GM12878 (cell line): ENCODE measurements around the gene OGFOD2. TPM values are rescaled to one million over a fixed set of nuclear protein-coding genes. Genes with fewer than 3 reads are reported as not detected.

Experiments used
- ATAC-seq: fragments of 200-7000 bp; cut with Tn5 transposase; 3 replicates; pipeline ENCODE4 v1.9.1; 2020; ENCODE audit warnings: mild to moderate bottlenecking, moderate library complexity
- BruUV-seq: library from RNA; stranded (reverse); fragments of 400-500 nt; replicated peaks from 2 replicates; lab custom pipeline; 2021; lab: Mats Ljungman, UMichigan
- CTCF ChIA-PET: fragments of 300-600 bp; sonication (Branson Sonifier 250); formaldehyde crosslinking; extraction: SDS; loops from one replicate; lab custom pipeline; 2021; ENCODE audit warnings: inconsistent platforms; lab: Yijun Ruan, JAX
- POLR2A ChIA-PET: fragments of 350-600 bp; formaldehyde crosslinking; extraction: SDS; loops from one replicate; lab custom pipeline; 2021; ENCODE audit warnings: inconsistent platforms; lab: Charles Lee
- RAD21 ChIA-PET: fragments of 300-600 bp; sonication (Branson Sonifier 250); formaldehyde crosslinking; loops from one replicate; lab custom pipeline; 2023; ENCODE audit warnings: antibody characterized with exemption; ENCODE audit not compliant: unreplicated experiment; lab: Charles Lee
- SMC1A ChIA-PET: fragments of 300-600 bp; sonication (Branson Sonifier 250); formaldehyde crosslinking; loops from one replicate; lab custom pipeline; 2023; ENCODE audit not compliant: unreplicated experiment, uncharacterized antibody; lab: Charles Lee
- DNase-seq: peaks from one replicate; pipeline ENCODE4 v3.0.0-alpha.2; 2011; ENCODE audit warnings: low read depth, low spot score
- FAIRE-seq: peaks from 3 replicates; lab custom pipeline; 2011; peaks lifted over from hg19 to GRCh38; lab: Jason Lieb, UNC
- H2AFZ ChIP-seq: 2 replicates; pipeline ENCODE4 v1.6.0; 2011; ENCODE audit warnings: low read depth, low read length, control low read depth; ENCODE audit not compliant: control insufficient read depth
- H3K27ac ChIP-seq: 2 replicates; pipeline ENCODE4 v1.5.1; 2011; ENCODE audit warnings: control low read depth; ENCODE audit not compliant: control insufficient read depth, insufficient read depth
- H3K27me3 ChIP-seq, 2 experiments: replicated peaks in 1 of 2; 2 replicates each; pipeline versions ENCODE4 v1.6.0 to v1.6.1; 2011; ENCODE audit warnings: low read length in 1 of 2; ENCODE audit not compliant: control insufficient read depth in 2 of 2, insufficient read depth in 2 of 2
- H3K36me3 ChIP-seq, 2 experiments: 2 replicates each; pipeline ENCODE4 v1.5.1; 2011; ENCODE audit warnings: low read length in 1 of 2; ENCODE audit not compliant: control insufficient read depth in 2 of 2, insufficient read depth in 2 of 2
- H3K4me1 ChIP-seq: 2 replicates; pipeline ENCODE4 v1.6.1; 2011; ENCODE audit warnings: mild to moderate bottlenecking, low read length, moderate library complexity, mixed read lengths; ENCODE audit not compliant: control insufficient read depth, insufficient read depth
- H3K4me2 ChIP-seq: 2 replicates; pipeline ENCODE4 v1.6.0; 2011; ENCODE audit warnings: control low read depth; ENCODE audit not compliant: control insufficient read depth, insufficient read depth
- H3K4me3 ChIP-seq: fragments of 200-600 bp; sonication (generic); 2 replicates; pipeline ENCODE4 v1.5.1; 2016
- H3K79me2 ChIP-seq: 2 replicates; pipeline ENCODE4 v1.6.0; 2011; ENCODE audit warnings: low read length; ENCODE audit not compliant: control insufficient read depth, insufficient read depth
- H3K9ac ChIP-seq: 2 replicates; pipeline ENCODE4 v1.8.0; 2011; ENCODE audit warnings: low read length, control low read depth, mixed read lengths; ENCODE audit not compliant: control insufficient read depth, insufficient read depth
- H3K9me3 ChIP-seq: replicated peaks from 3 replicates; pipeline ENCODE4 v1.5.1; 2011; ENCODE audit warnings: mild to moderate bottlenecking, low read length; ENCODE audit not compliant: control insufficient read depth, insufficient read depth
- H4K20me1 ChIP-seq: 2 replicates; pipeline ENCODE4 v1.6.0; 2011; ENCODE audit not compliant: control insufficient read depth, insufficient read depth
- KDM1A ChIP-seq: fragments of 200-600 bp; sonication (generic); IDR thresholded peaks from 2 replicates; pipeline ENCODE4 v1.6.1; 2016; ENCODE audit warnings: borderline replicate concordance
- NFXL1 ChIP-seq: fragments of 450-650 bp; IDR thresholded peaks from 2 replicates; pipeline ENCODE4 v1.6.1; 2017; ENCODE audit warnings: antibody characterized with exemption, mild to moderate bottlenecking, borderline replicate concordance
- RAD51 ChIP-seq: fragments of 450-650 bp; IDR thresholded peaks from 2 replicates; pipeline ENCODE4 v1.6.1; 2016; ENCODE audit warnings: moderate library complexity, mild to moderate bottlenecking, inconsistent platforms
- RELB ChIP-seq: fragments of 450-650 bp; IDR thresholded peaks from 2 replicates; pipeline ENCODE4 v1.6.1; 2017; ENCODE audit warnings: low read depth, mild to moderate bottlenecking, moderate library complexity
- SKIL ChIP-seq: fragments of 450-650 bp; IDR thresholded peaks from 2 replicates; pipeline ENCODE4 v1.6.1; 2017; ENCODE audit warnings: mild to moderate bottlenecking, low read depth, inconsistent platforms; ENCODE audit not compliant: poor library complexity, severe bottlenecking
- ZBED1 ChIP-seq: IDR thresholded peaks from 2 replicates; pipeline ENCODE4 v1.6.1; 2016; ENCODE audit warnings: borderline replicate concordance
- WGBS: methylation state at CpG from one replicate; pipeline ENCODE4 v1.1.6; 2016; ENCODE audit warnings: low lambda C conversion rate; ENCODE audit not compliant: insufficient replicate concordance, insufficient coverage; ENCODE audit errors: missing lambda C conversion rate; 5-methylcytosine and 5-hydroxymethylcytosine counted together
- in situ Hi-C: fragments of 300-500 bp; cut with MboI; formaldehyde crosslinking; loops from 9 replicates; pipeline ENCODE4 v1.14.3; 2018; ENCODE audit warnings: mixed read lengths
- intact Hi-C: fragments of 100-400 bp; cut with micrococcal nuclease; formaldehyde crosslinking; loops from one replicate; pipeline ENCODE4 v1.14.2; 2022; ENCODE audit not compliant: unreplicated experiment
- polyA plus RNA-seq, 11 experiments: library from polyadenylated mRNA; depleted of rRNA in 4 of 11; unstranded in 6 of 11; stranded (reverse) in 5 of 11; fragments of >200 nt; fragmentation: Nextera tagmentation in 4 of 11; fragmentation: Illumina TruSeq in 1 of 11; extraction: Ambion mirVana in 4 of 11; extraction: Trizol in 1 of 11; gene quantifications; 1 replicate in 1 of 11; 2 replicates in 10 of 11; pipeline versions ENCODE4 v1.2.1 to v1.2.3, GENCODE V29; 2011 to 2016; ENCODE audit warnings: inconsistent platforms in 2 of 11, missing spikeins in 2 of 11, low read depth in 1 of 11
- total RNA-seq, 4 experiments: library from RNA; depleted of rRNA in 3 of 4; stranded (reverse); fragments of >200 nt in 3 of 4; fragmentation: Illumina TruSeq in 1 of 4; extraction: Trizol in 1 of 4; gene quantifications; 2 replicates each; pipeline versions ENCODE4 v1.2.1 to v1.2.3, GENCODE V29; 2013 to 2021

OGFOD2 gene
- total and polyA plus RNA-seq, 10 of the 15 experiments (the other 5 are each of a cell fraction or from before 2014, with no cell fraction given) = 0.93 to 29.2 (median 16.3) TPM

GRCh38 chr12:122928404-122929147 is 46.5 kb upstream of the OGFOD2 start:
- no peaks in the 10 kb centered on the region; the same call in 2 of the 3 replicates for H3K9me3 ChIP-seq
- TF ChIP-seq RELB = no peak
- TF ChIP-seq KDM1A = no peak
- no peak for TF ChIP-seq NFXL1
- no peak for TF ChIP-seq RAD51
- no peak for TF ChIP-seq ZBED1
- TF ChIP-seq SKIL = no peak
- TF ChIP-seq, all 136 proteins: peak for 0
- CTCF ChIA-PET = no interaction called here
- DNase-seq = no peak
- WGBS = 73% methylated on average over 12 of the region's 12 CpGs
- peaks cover 32% of the 10 kb centered on the region for H3K4me1 ChIP-seq
- H3K4me2 ChIP-seq = no peak overlapping the region
- H3K9ac ChIP-seq = no peak overlapping the region
- in situ Hi-C loops (no loop called here), intact Hi-C loops (no loop called here)
- POLR2A ChIA-PET = no interaction called here
- no peak overlapping the region for H3K27ac ChIP-seq
- no peak overlapping the region for H3K4me3 ChIP-seq
- no peak for ATAC-seq
- no peak for FAIRE-seq
- no peaks in the 10 kb centered on the region for H4K20me1 ChIP-seq
- H2AFZ ChIP-seq = no peak overlapping the region
- RAD21 ChIA-PET = no interaction called here
- SMC1A ChIA-PET = interaction anchor here (1.7 to 2.2 kb wide), 2 partner anchors 27 to 37 kb away, joined by 4 to 14 read pairs; no protein-coding TSS in a partner anchor
- no peaks in the 10 kb centered on the region for H3K36me3 ChIP-seq
- H3K79me2 ChIP-seq = no peaks in the 10 kb centered on the region
- no peaks in the 10 kb centered on the region for H3K27me3 ChIP-seq
- BruUV-seq = no TSS peak
